ENCODE results near the gene TRPV5. TPM values are rescaled to one million over a fixed set of nuclear protein-coding genes. Genes with fewer than 3 reads are reported as not detected.

TRPV5 gene
- not detected in 2 replicates for total RNA-seq

DNA sequence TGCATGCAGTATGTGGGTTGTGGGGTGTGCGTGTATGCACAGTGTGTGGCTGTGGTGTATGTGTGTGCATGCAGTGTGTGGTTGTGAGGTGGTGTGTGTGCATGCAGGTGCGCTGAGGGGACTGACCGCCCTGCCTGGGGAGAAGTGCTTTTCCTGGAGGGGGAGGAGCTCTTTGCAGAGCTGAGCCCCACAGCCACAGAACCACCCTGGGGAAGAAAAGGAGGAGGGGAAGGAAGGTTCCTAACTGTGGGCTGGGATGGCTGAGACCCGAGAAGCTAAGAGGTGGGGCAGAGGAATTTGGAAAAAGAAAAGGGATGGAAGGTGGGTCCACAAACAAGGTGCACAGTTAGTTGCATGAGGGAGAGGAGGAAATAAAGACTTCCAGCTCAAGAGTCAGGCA lies at the start of gene TRPV5:
Gene TRPV5, minus strand, starts transcription at position 123 of the 400 bp plus-strand sequence. CDS start 287 bp downstream, outside the sequence.

DNA sequence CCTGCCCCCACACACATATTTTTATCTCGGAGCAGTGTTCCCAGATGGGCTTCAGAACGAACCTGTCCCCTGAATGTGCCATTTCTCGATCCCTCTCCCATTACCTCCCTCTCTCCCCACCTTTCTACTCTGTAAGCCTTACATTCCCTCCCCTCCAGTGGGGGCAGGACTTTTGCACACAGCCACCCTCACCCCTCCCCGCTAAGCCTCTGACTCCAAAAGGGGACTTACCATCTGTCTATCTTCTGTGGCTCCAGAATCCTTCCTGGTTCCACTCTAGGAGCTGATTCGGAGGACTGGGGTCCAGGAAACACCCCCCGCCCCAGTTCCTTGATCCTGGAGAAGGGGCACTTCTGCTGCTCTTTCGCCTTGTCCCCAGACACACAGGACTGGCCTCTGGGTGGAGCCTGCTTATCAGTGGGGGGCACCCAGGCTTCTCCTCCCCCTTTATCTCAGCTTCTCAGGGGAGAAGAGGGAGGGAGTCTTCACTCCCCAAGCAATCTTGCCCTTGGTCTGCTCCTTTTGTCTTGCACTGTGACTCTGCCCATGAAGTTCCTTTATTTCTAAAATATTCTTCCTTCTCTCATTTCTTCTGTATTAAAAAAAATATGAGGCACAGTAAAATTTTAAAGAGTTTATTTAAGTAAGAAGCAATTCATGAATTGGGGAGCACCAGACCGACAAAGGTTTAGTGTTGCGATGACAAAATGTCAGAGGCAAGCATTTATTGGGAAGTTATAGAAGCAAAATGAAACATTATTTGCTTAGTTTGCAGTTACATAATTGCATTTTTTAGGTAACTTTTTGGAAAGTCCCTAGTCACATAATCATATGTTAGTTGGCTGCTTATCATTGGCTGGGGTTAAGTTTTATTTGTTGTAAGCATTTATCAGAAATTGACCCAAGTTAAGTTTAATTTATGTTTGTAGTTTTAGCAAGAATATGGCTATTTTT lies 28.7 kb upstream of the TRPV5 start, which contains the start of gene KEL:
Gene KEL, minus strand, starts transcription at position 391 of the 954 bp plus-strand sequence. Its CDS starts 157 bp downstream, at position 234.

DNA sequence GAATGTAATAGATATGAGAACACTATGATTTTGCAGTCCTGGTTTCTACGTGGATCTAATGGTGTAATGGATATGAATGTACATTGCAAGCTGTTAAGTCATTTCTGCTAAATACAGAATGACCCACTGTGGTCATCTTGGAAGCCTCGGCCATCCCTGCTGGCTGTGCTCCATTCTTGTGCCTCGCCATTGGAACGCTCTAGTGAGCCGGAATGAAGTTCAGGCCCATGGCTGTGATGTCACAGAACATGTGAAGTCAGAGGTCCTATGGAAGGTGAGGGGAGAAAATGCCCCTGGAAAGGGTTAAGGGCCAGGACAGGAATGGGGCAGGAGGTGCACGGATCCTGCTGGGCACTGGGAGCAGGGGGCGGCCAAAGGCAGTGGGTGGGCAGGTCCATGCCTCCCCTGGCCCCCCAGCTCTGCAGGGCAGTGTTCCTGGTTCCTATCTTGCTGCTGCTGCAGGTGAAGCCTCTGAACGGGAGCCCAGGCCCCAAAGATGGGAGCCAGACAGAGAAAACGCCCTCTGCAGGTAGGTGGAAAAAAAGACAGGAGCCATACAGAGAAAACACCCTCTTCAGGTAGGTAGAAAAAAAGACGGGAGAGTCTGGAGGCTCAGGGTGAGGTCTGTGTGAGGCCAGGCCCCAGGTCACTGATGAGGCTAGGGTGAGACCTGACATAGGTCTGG lies 5.8 kb upstream of the TRPV5 start, which contains the start of gene LLCFC1:
Gene LLCFC1, plus strand, starts transcription at position 259 of the 685 bp plus-strand sequence. Its CDS starts 138 bp downstream, at position 397.

DNA sequence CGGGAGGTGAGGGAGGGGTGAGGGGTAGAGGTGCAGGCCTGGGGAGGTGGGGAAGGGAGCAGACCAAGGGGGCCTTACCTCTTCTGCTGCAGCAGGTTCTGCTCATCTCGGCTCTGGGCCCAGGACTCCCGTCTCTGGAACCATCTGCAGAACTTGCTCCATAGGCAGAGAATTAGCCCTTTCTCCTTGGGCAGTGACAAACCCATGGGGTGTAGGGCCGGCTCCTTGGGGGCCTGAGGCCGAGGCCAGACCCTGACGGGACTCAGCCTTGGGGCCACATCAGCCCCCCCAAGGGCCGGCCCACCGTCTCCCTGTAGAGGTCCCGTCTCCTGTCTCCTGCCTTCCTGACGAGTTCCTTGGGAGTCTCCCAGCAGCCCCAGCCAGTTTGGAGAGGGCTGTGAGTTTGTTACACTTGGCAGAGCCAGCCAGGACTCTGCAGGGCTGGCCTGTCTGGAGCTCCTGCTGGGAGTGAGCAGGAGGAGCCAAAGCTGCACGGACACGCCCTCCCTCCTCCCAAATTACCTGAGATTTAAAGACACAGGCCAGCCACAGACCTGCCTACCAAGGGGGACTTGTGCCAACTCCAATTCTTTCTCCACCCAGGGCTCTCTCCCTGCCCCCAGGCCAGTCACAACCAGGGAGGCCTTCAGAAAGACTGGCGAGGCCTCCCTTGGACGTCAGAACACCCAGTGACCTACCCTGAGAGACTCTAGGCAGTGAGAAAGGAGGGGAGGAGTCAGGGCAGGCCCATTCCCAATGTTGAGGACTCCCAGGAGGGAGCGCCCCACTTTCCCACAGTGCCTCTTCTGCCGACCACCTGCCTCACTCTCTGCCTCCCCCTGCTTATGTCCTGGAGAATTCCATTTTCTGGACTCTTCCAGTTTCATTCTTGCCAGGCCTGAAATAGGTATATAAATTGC lies 48.0 kb downstream of the TRPV5 start, which contains the start of gene TRPV6:
Gene TRPV6, minus strand, starts transcription at position 435 of the 920 bp plus-strand sequence.

Other genes with a start within 250 kb of the TRPV5 start
- gene PRSS1, start 184.3 kb downstream of the TRPV5 start, total RNA-seq: not detected in 2 replicates
- gene PRSS2, start 162.8 kb downstream of the TRPV5 start, total RNA-seq: not detected in 2 replicates
- gene EPHB6, start 78.7 kb downstream of the TRPV5 start, total RNA-seq: 4.4 and 5.0 TPM in 2 replicates
- gene TRPV6, start 48.0 kb downstream of the TRPV5 start, total RNA-seq: under 0.01 TPM in 1 of 2 replicates, not detected in the other
- gene LLCFC1, start 5.7 kb upstream of the TRPV5 start, total RNA-seq: not detected in 2 replicates
- not detected in 2 replicates for gene KEL, start 28.6 kb upstream of the TRPV5 start, total RNA-seq
- not detected in 2 replicates for gene OR9A2, start 93.4 kb upstream of the TRPV5 start, total RNA-seq
- not detected in 2 replicates for gene OR6V1, start 118.6 kb upstream of the TRPV5 start, total RNA-seq
- not detected in 2 replicates for gene PIP, start 198.3 kb upstream of the TRPV5 start, total RNA-seq
- not detected in 2 replicates for gene TAS2R39, start 249.7 kb upstream of the TRPV5 start, total RNA-seq

Data from uterine smooth muscle cell (primary cell).